K562 (cell line): ENCODE measurements around the gene CDR2L. TPM values are rescaled to one million over a fixed set of nuclear protein-coding genes. Genes with fewer than 3 reads are reported as not detected.

ENCODE experiments used
- ARID3B ChIP-seq: fragments of 250-450 bp; sonication (Bioruptor Pico); IDR thresholded peaks from 2 replicates; pipeline ENCODE4 v1.4.0; 2020; ENCODE audit warnings: borderline replicate concordance
- CBFA2T3 ChIP-seq: fragments of 450-650 bp; IDR thresholded peaks from 2 replicates; pipeline ENCODE4 v1.6.1; 2017
- CREBBP ChIP-seq: IDR thresholded peaks from one replicate; pipeline ENCODE4 v1.6.1; 2012; ENCODE audit warnings: low read depth, mild to moderate bottlenecking, control low read depth, inconsistent platforms, low read length
- EP400 ChIP-seq: fragments of 450-650 bp; IDR thresholded peaks from 2 replicates; pipeline ENCODE4 v1.6.1; 2017; ENCODE audit warnings: antibody characterized with exemption, mild to moderate bottlenecking, moderate library complexity
- MEF2A ChIP-seq: IDR thresholded peaks from 2 replicates; pipeline ENCODE4 v1.6.1; 2011; ENCODE audit warnings: low read depth, mild to moderate bottlenecking, low read length, moderate library complexity; ENCODE audit not compliant: control insufficient read depth
- MXI1 ChIP-seq: IDR thresholded peaks from 2 replicates; pipeline ENCODE4 v1.6.1; 2011; ENCODE audit warnings: low read depth, mild to moderate bottlenecking, improper control_type of control experiment, low read length
- NELFE ChIP-seq: IDR thresholded peaks from 2 replicates; pipeline ENCODE4 v1.6.1; 2011; ENCODE audit warnings: mild to moderate bottlenecking; ENCODE audit not compliant: insufficient read depth, insufficient read length
- NR2C2 ChIP-seq, 2 experiments: fragments of 200-800 bp in 1 of 2; sonication (Bioruptor generic) in 1 of 2; sonication (generic) in 1 of 2; formaldehyde crosslinking in 1 of 2; IDR thresholded peaks; 2 replicates each; pipeline versions ENCODE4 v1.6.1 to v1.8.0; 2016 to 2022; ENCODE audit warnings: mild to moderate bottlenecking in 1 of 2, missing compliant biosample characterization in 1 of 2, missing genetic modification characterization in 1 of 2, missing genetic modification reagents in 1 of 2
- NR2F6 ChIP-seq: fragments of 450-650 bp; formaldehyde crosslinking; IDR thresholded peaks from 2 replicates; pipeline ENCODE4 v1.4.0; 2020; ENCODE audit warnings: mild to moderate bottlenecking
- PATZ1 ChIP-seq: fragments of 250-450 bp; sonication (Bioruptor Pico); IDR thresholded peaks from 2 replicates; pipeline ENCODE4 v1.5.0; 2020; ENCODE audit warnings: mild to moderate bottlenecking, borderline replicate concordance
- PHB2 ChIP-seq: fragments of 450-650 bp; IDR thresholded peaks from 2 replicates; pipeline ENCODE4 v1.6.1; 2017; ENCODE audit warnings: low read depth
- PRMT5 ChIP-seq: sonication (generic); formaldehyde crosslinking; IDR thresholded peaks from 2 replicates; pipeline ENCODE4 v1.5.0; 2020; ENCODE audit warnings: missing genetic modification reagents
- SREBF1 ChIP-seq: fragments of 150-350 bp; IDR thresholded peaks from 2 replicates; pipeline ENCODE4 v1.6.1; 2014; ENCODE audit warnings: antibody characterized with exemption, low read depth, low read length, borderline replicate concordance
- XRCC5 ChIP-seq: fragments of 200-400 bp; formaldehyde crosslinking; IDR thresholded peaks from 2 replicates; pipeline ENCODE4 v1.6.1; 2017; ENCODE audit warnings: low read depth, mild to moderate bottlenecking, low read length
- ZBTB17 ChIP-seq: fragments of 450-650 bp; formaldehyde crosslinking; IDR thresholded peaks from 2 replicates; pipeline ENCODE4 v1.4.0; 2020; ENCODE audit warnings: mild to moderate bottlenecking
- ZNF174 ChIP-seq: fragments of 250-450 bp; sonication (Bioruptor Pico); IDR thresholded peaks from 2 replicates; pipeline ENCODE4 v1.4.0; 2020; ENCODE audit warnings: mild to moderate bottlenecking
- ZNF586 ChIP-seq: fragments of 450-650 bp; formaldehyde crosslinking; conservative IDR thresholded peaks from 2 replicates; pipeline ENCODE4 v1.4.0; 2020; ENCODE audit warnings: mild to moderate bottlenecking, moderate library complexity
- ZNF75A ChIP-seq: fragments of 450-650 bp; formaldehyde crosslinking; IDR thresholded peaks from 2 replicates; pipeline ENCODE4 v1.4.0; 2020; ENCODE audit warnings: mild to moderate bottlenecking
- polyA plus RNA-seq, 8 experiments: library from polyadenylated mRNA; depleted of rRNA in 4 of 8; stranded (reverse) in 5 of 8; unstranded in 3 of 8; fragments of >200 nt; fragmentation: Nextera tagmentation in 2 of 8; fragmentation: Illumina TruSeq in 1 of 8; extraction: Ambion mirVana in 2 of 8; extraction: Trizol in 1 of 8; gene quantifications; 2 replicates each; pipeline versions ENCODE4 v1.2.1 to v1.2.3, GENCODE V29; 2011 to 2014; ENCODE audit warnings: inconsistent platforms in 1 of 8, missing spikeins in 1 of 8
- total RNA-seq, 7 experiments: library from RNA; depleted of rRNA in 6 of 7; stranded (reverse); fragments of >200 nt in 6 of 7; fragmentation: Illumina TruSeq in 2 of 7; extraction: Trizol in 2 of 7; gene quantifications; 2 replicates each; pipeline versions ENCODE4 v1.2.1 to v1.2.3, GENCODE V29; 2011 to 2021; ENCODE audit warnings: low replicate concordance in 1 of 7
- TF ChIP-seq, protein P1 (sequence below): fragments of 450-650 bp; IDR thresholded peaks from 2 replicates; pipeline ENCODE4 v1.6.1; 2016
- TF ChIP-seq, protein P2 (sequence below): sonication (generic); formaldehyde crosslinking; IDR thresholded peaks from 2 replicates; pipeline ENCODE4 v1.8.0; 2022; ENCODE audit warnings: missing genetic modification reagents, mild to moderate bottlenecking, borderline replicate concordance
- TF ChIP-seq, protein P3 (sequence below): fragments of 250-450 bp; sonication (Bioruptor Pico); IDR thresholded peaks from 2 replicates; pipeline ENCODE4 v1.4.0; 2020; ENCODE audit warnings: mild to moderate bottlenecking, moderate library complexity

CDR2L gene
- total and polyA plus RNA-seq, 9 of the 15 experiments (the other 6 are each of a cell fraction or from before 2014, with no cell fraction given), result 2.7 to 16.0 (median 7.3) TPM

- TF ChIP-seq, protein P1, sequence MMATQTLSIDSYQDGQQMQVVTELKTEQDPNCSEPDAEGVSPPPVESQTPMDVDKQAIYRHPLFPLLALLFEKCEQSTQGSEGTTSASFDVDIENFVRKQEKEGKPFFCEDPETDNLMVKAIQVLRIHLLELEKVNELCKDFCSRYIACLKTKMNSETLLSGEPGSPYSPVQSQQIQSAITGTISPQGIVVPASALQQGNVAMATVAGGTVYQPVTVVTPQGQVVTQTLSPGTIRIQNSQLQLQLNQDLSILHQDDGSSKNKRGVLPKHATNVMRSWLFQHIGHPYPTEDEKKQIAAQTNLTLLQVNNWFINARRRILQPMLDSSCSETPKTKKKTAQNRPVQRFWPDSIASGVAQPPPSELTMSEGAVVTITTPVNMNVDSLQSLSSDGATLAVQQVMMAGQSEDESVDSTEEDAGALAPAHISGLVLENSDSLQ, result no peak
- TF ChIP-seq EP400, result peak; percentile 92
- no peak for TF ChIP-seq CREBBP
- no peak for TF ChIP-seq ZNF75A (CRISPR knock-in tag)
- TF ChIP-seq MXI1, result peak; percentile 11; the same call in 1 of the 2 replicates
- TF ChIP-seq ZBTB17 (CRISPR knock-in tag), result peak; percentile 87
- TF ChIP-seq, protein P2, sequence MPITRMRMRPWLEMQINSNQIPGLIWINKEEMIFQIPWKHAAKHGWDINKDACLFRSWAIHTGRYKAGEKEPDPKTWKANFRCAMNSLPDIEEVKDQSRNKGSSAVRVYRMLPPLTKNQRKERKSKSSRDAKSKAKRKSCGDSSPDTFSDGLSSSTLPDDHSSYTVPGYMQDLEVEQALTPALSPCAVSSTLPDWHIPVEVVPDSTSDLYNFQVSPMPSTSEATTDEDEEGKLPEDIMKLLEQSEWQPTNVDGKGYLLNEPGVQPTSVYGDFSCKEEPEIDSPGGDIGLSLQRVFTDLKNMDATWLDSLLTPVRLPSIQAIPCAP (CRISPR knock-in tag), result no peak
- TF ChIP-seq CBFA2T3, result no peak
- no peak for TF ChIP-seq NELFE
- TF ChIP-seq XRCC5, result peak; percentile 96
- TF ChIP-seq, protein P3, sequence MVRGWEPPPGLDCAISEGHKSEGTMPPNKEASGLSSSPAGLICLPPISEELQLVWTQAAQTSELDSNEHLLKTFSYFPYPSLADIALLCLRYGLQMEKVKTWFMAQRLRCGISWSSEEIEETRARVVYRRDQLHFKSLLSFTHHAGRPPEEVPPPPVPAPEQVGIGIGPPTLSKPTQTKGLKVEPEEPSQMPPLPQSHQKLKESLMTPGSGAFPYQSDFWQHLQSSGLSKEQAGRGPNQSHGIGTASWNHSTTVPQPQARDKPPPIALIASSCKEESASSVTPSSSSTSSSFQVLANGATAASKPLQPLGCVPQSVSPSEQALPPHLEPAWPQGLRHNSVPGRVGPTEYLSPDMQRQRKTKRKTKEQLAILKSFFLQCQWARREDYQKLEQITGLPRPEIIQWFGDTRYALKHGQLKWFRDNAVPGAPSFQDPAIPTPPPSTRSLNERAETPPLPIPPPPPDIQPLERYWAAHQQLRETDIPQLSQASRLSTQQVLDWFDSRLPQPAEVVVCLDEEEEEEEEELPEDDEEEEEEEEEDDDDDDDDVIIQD (CRISPR knock-in tag), result no peak
- no peak for TF ChIP-seq PRMT5 (CRISPR knock-in tag)
- no peak for TF ChIP-seq PHB2
- TF ChIP-seq ARID3B, result no peak
- no peak for TF ChIP-seq PATZ1 (CRISPR knock-in tag)
- no peak for TF ChIP-seq SREBF1
- TF ChIP-seq ZNF586, result no peak
- TF ChIP-seq NR2C2 (CRISPR knock-in tag; IDR thresholded peaks at IDR 0.05), result peak; percentile 88; the same call in 1 of the 2 replicates
- TF ChIP-seq NR2C2 (tag; IDR thresholded peaks at IDR 0.05), result peak; percentile 92
- TF ChIP-seq ZNF174 (CRISPR knock-in tag), result no peak
- TF ChIP-seq MEF2A, result no peak
- no peak for TF ChIP-seq NR2F6
Measured at GRCh38 chr17:75012346-75013091, 25.1 kb downstream of the CDR2L start, which contains the start of gene MRPL58 (continued).
